ENCODE data around the gene YOD1.

Gene YOD1

DNA sequence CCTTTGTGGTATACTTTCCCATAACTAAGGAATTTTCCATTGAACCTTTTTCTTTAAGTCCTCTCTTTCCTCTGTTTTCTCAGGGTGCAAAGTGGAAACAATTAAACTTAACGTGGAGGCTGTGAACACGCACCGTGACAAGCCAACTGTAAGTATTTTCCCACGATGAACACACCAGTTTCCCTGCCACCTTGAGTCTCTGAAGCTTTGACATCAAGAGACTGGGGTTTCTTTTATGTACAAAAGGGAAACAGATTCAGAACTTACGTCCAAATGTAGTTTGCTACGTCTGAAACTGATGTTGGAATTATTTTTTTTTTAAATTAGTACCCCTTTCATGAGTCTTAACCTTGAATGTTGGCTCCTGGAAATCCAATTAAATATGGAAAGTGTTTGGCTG, 20.4 kb upstream of the YOD1 start:
- no peak for TF ChIP-seq CTCF (IDR thresholded peaks at IDR 0.05; ENCODE audit: low read depth, low read length)
- DNase-seq (ENCODE audit: extremely low read depth, low read depth), result no peak

DNA sequence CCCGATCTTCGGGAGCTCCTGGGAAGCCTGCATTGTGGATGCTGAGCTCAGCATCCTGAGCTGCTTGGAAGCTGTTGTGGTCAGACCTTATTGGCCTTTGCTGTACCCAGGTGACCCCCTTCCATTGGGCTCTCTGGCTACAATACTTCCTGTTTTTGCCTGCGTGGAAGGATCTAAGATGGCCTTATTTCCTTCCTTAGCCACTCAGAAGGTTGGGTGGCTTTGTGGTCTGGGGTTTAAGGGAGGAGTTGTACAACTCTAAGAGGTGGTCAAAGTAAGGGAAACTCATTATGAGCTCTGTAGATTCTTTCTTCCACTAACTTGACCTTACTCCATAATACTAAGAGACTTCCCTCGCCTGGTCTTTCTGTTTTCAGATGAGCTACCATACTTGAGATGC, 19.8 kb upstream of the YOD1 start:
- DNase-seq (ENCODE audit: extremely low read depth, low read depth), result no peak
- no peak for TF ChIP-seq CTCF (IDR thresholded peaks at IDR 0.05; ENCODE audit: low read depth, low read length)

- no peak for TF ChIP-seq CTCF (IDR thresholded peaks at IDR 0.05; ENCODE audit: low read depth, low read length)
- DNase-seq (ENCODE audit: extremely low read depth, low read depth), result no peak
Observed at GRCh38 chr1:207069858-207070506, 19.0 kb upstream of the YOD1 start.

DNA sequence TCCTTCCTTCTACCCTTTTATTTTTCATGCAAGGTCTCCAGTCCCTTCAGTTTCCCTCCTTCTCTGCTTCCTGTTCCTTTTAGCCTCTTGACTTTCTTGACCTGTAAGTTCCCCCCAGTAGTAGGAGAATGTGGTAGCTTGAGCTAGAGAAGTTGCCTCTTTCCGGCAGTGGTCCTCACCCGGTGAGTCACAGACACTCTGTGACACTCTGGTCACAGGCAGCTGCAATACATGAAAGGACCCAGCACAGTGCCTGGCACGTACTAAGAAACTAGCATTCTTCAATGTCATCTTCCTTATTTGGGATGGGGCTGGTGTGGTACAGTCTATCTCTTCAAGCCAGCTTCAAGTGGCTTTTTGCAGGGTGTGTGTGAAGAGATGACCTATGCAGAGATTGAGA, 18.1 kb upstream of the YOD1 start:
- DNase-seq (ENCODE audit: extremely low read depth, low read depth), result no peak
- no peak for TF ChIP-seq CTCF (IDR thresholded peaks at IDR 0.05; ENCODE audit: low read depth, low read length)

- DNase-seq (ENCODE audit: extremely low read depth, low read depth), result no peak
- TF ChIP-seq CTCF (IDR thresholded peaks at IDR 0.05; ENCODE audit: low read depth, low read length), result no peak
Observed at GRCh38 chr1:207067665-207068064, 16.7 kb upstream of the YOD1 start.

GRCh38 chr1:207067185-207067584, 16.2 kb upstream of the YOD1 start:
- TF ChIP-seq CTCF (IDR thresholded peaks at IDR 0.05; ENCODE audit: low read depth, low read length), result no peak
- DNase-seq (ENCODE audit: extremely low read depth, low read depth), result no peak

DNA sequence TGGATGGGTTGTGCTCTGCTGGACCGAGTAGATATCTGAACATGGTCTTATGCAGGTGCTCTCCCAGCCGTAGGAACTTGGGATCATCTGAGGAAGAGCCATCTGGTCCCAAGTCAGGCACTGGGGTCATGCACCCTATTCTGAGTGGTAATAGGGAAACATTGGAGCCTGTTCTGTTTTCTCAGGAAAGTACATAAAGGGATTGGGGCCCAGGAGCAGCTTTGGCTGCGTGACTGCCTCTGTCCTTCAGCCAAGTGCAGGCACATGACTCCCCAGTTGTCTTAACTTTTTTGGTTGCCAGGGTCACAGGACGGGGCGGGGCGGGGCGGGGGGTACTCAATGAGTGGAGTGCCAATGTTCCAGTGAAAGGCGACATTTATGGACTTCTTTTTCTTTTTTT, 13.6 kb upstream of the YOD1 start:
- no peak for DNase-seq (ENCODE audit: extremely low read depth, low read depth)
- no peak for TF ChIP-seq CTCF (IDR thresholded peaks at IDR 0.05; ENCODE audit: low read depth, low read length)
